K562 (cell line): ENCODE data around the gene PGPEP1. TPM values are rescaled to one million over a fixed set of nuclear protein-coding genes. Genes with fewer than 3 reads are reported as not detected.
A peak's percentile ranks its signal among the peaks of the same experiment; 100 is the strongest.

Experiments used
- CBFA2T3 ChIP-seq: fragments of 450-650 bp; IDR thresholded peaks from 2 replicates; pipeline ENCODE4 v1.6.1; 2017
- CREB1 ChIP-seq, 2 experiments: sonication (generic) in 1 of 2; formaldehyde crosslinking in 1 of 2; IDR thresholded peaks; 2 replicates each; pipeline versions ENCODE4 v1.6.1 to v1.8.0; 2012 to 2022; ENCODE audit warnings: inconsistent platforms in 1 of 2, mild to moderate bottlenecking in 1 of 2, missing genetic modification reagents in 1 of 2, moderate library complexity in 1 of 2
- EGR1 ChIP-seq: fragments of 450-650 bp; conservative IDR thresholded peaks from 2 replicates; pipeline ENCODE4 v1.6.1; 2017; ENCODE audit warnings: mild to moderate bottlenecking
- JUN ChIP-seq, 2 experiments: sonication (generic) in 1 of 2; formaldehyde crosslinking in 1 of 2; IDR thresholded peaks; 2 replicates each; pipeline versions ENCODE4 v1.6.1 to v1.8.0; 2012 to 2022; ENCODE audit warnings: borderline replicate concordance in 2 of 2, mild to moderate bottlenecking in 2 of 2, improper control_type of control experiment in 1 of 2, low read depth in 1 of 2, low read length in 1 of 2, missing genetic modification reagents in 1 of 2
- MAFF ChIP-seq: IDR thresholded peaks from 2 replicates; pipeline ENCODE4 v1.6.1; 2012; ENCODE audit warnings: low read length, improper control_type of control experiment
- MXI1 ChIP-seq: IDR thresholded peaks from 2 replicates; pipeline ENCODE4 v1.6.1; 2011; ENCODE audit warnings: low read depth, mild to moderate bottlenecking, improper control_type of control experiment, low read length
- POLR3G ChIP-seq: IDR thresholded peaks from 2 replicates; pipeline ENCODE4 v1.6.1; 2011; ENCODE audit not compliant: insufficient read length, insufficient replicate concordance; ENCODE audit errors: extremely low read depth
- PTBP1 ChIP-seq: fragments of 200-400 bp; formaldehyde crosslinking; IDR thresholded peaks from 2 replicates; pipeline ENCODE4 v1.6.1; 2017; ENCODE audit warnings: low read depth, low read length
- RBM15 ChIP-seq: fragments of 200-400 bp; formaldehyde crosslinking; IDR thresholded peaks from 2 replicates; pipeline ENCODE4 v1.6.1; 2018; ENCODE audit warnings: mild to moderate bottlenecking, low read length, moderate library complexity; ENCODE audit not compliant: insufficient read depth
- SMARCE1 ChIP-seq: fragments of 450-650 bp; IDR thresholded peaks from 2 replicates; pipeline ENCODE4 v1.7.1; 2016; ENCODE audit warnings: mild to moderate bottlenecking
- ZNF165 ChIP-seq: fragments of 250-450 bp; sonication (Bioruptor Pico); IDR thresholded peaks from 2 replicates; pipeline ENCODE4 v1.4.0; 2020; ENCODE audit warnings: borderline replicate concordance
- ZNF24 ChIP-seq: fragments of 450-650 bp; IDR thresholded peaks from 2 replicates; pipeline ENCODE4 v1.6.1; 2016
- ZNF431 ChIP-seq: sonication (generic); formaldehyde crosslinking; IDR thresholded peaks from 2 replicates; pipeline ENCODE4 v1.8.0; 2022; ENCODE audit warnings: mild to moderate bottlenecking, missing genetic modification reagents
- ZNF57 ChIP-seq: fragments of 450-650 bp; formaldehyde crosslinking; IDR thresholded peaks from 2 replicates; pipeline ENCODE4 v1.4.0; 2020; ENCODE audit warnings: mild to moderate bottlenecking, moderate library complexity
- ZNF644 ChIP-seq: fragments of 200-800 bp; sonication (Bioruptor generic); IDR thresholded peaks from 2 replicates; pipeline ENCODE4 v1.6.1; 2016; ENCODE audit warnings: low read depth, missing genetic modification characterization, missing compliant biosample characterization
- ZNF764 ChIP-seq: fragments of 250-450 bp; sonication (Bioruptor Pico); IDR thresholded peaks from 2 replicates; pipeline ENCODE4 v1.4.0; 2020; ENCODE audit warnings: low read depth, mild to moderate bottlenecking, moderate library complexity
- polyA plus RNA-seq, 8 experiments: library from polyadenylated mRNA; depleted of rRNA in 4 of 8; stranded (reverse) in 5 of 8; unstranded in 3 of 8; fragments of >200 nt; fragmentation: Nextera tagmentation in 2 of 8; fragmentation: Illumina TruSeq in 1 of 8; extraction: Ambion mirVana in 2 of 8; extraction: Trizol in 1 of 8; gene quantifications; 2 replicates each; pipeline versions ENCODE4 v1.2.1 to v1.2.3, GENCODE V29; 2011 to 2014; ENCODE audit warnings: inconsistent platforms in 1 of 8, missing spikeins in 1 of 8
- total RNA-seq, 7 experiments: library from RNA; depleted of rRNA in 6 of 7; stranded (reverse); fragments of >200 nt in 6 of 7; fragmentation: Illumina TruSeq in 2 of 7; extraction: Trizol in 2 of 7; gene quantifications; 2 replicates each; pipeline versions ENCODE4 v1.2.1 to v1.2.3, GENCODE V29; 2011 to 2021; ENCODE audit warnings: low replicate concordance in 1 of 7
- TF ChIP-seq, protein P1 (sequence below): sonication (generic); formaldehyde crosslinking; IDR thresholded peaks from 2 replicates; pipeline ENCODE4 v1.8.0; 2022; ENCODE audit warnings: mild to moderate bottlenecking, missing genetic modification reagents, borderline replicate concordance
- TF ChIP-seq, protein P2 (sequence below), 2 experiments: IDR thresholded peaks; 2 replicates each; pipeline ENCODE4 v1.6.1; 2012; ENCODE audit warnings: improper control_type of control experiment in 2 of 2, low read depth in 2 of 2, low read length in 2 of 2, borderline replicate concordance in 1 of 2
- TF ChIP-seq, protein P3 (sequence below): fragments of 250-450 bp; sonication (Bioruptor Pico); IDR thresholded peaks from 2 replicates; pipeline ENCODE4 v1.5.0; 2021
- TF ChIP-seq, protein P4 (sequence below): conservative IDR thresholded peaks from 2 replicates; pipeline ENCODE4 v1.6.1; 2011; ENCODE audit warnings: low read depth, mild to moderate bottlenecking, low read length; ENCODE audit not compliant: control insufficient read depth

PGPEP1 gene
- total and polyA plus RNA-seq, 9 of the 15 experiments (the other 6 are each of a cell fraction or from before 2014, with no cell fraction given), result 10.0 to 69.6 (median 33.5) TPM

DNA sequence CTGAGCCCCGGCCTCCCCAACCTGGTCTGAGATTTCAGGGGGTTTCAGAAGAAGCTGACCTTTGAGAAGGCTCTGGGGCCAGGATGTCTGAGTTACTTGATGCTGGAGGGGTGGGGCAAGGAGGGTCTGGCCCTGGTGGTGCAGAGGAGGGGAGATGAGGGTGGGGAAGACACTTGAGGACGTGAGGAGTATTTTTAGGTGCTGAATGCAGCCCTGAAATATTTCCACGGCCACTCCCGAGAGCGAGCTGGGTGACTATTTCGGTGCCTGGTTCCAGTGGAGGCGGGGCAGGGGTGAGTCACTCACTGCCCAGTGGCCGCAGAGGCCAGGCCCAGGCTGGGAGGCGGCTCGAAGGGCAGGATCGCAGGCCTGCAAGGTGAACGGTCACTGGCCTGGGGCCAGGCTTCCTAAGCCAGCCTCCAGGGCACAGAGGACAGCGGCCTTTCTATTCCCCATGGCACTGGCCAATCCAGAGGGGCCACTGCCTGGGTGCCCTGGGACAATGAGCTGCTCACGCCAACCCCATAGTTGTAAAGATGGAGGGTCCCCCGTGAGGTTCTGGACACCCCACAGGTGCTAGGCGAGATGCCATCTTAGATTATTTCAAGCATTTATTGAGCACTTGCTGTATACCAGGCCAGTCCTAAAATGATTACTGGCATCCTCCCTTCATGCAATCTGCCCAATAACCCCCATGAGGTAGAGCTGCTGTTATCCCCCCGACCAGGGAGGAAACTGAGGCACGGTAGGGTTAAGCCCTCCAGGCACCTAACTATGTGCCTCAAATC is 39.3 kb upstream of the PGPEP1 start (continued):
- TF ChIP-seq, protein P1, sequence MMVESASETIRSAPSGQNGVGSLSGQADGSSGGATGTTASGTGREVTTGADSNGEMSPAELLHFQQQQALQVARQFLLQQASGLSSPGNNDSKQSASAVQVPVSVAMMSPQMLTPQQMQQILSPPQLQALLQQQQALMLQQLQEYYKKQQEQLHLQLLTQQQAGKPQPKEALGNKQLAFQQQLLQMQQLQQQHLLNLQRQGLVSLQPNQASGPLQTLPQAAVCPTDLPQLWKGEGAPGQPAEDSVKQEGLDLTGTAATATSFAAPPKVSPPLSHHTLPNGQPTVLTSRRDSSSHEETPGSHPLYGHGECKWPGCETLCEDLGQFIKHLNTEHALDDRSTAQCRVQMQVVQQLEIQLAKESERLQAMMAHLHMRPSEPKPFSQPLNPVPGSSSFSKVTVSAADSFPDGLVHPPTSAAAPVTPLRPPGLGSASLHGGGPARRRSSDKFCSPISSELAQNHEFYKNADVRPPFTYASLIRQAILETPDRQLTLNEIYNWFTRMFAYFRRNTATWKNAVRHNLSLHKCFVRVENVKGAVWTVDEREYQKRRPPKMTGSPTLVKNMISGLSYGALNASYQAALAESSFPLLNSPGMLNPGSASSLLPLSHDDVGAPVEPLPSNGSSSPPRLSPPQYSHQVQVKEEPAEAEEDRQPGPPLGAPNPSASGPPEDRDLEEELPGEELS (CRISPR knock-in tag), result 0 out of 2 replicates have a peak, but pooled peaks have one; percentile 68
- TF ChIP-seq MAFF (no peak), JUN (IDR thresholded peaks at IDR 0.05; ENCODE audit: borderline replicate concordance, low read depth, low read length) (peak; percentile 70; the same call in 1 of the 2 replicates), JUN (CRISPR knock-in tag; IDR thresholded peaks at IDR 0.05; ENCODE audit: borderline replicate concordance) (peak; percentile 87; the same call in 1 of the 2 replicates), ZNF24 (no peak), ZNF165 (CRISPR knock-in tag) (no peak), MXI1 (no peak), EGR1 (0 out of 2 replicates have a peak, but pooled peaks have one; percentile 8), CBFA2T3 (0 out of 2 replicates have a peak, but pooled peaks have one; percentile 10), CREB1 (IDR thresholded peaks at IDR 0.05) (no peak), CREB1 (CRISPR knock-in tag; IDR thresholded peaks at IDR 0.05) (no peak), POLR3G (no peak), ZNF644 (tag) (no peak), ZNF57 (no peak), ZNF431 (CRISPR knock-in tag) (no peak), ZNF764 (no peak), PTBP1 (no peak), RBM15 (no peak), SMARCE1 (peak; percentile 65; the same call in 1 of the 2 replicates)
- TF ChIP-seq, protein P2, sequence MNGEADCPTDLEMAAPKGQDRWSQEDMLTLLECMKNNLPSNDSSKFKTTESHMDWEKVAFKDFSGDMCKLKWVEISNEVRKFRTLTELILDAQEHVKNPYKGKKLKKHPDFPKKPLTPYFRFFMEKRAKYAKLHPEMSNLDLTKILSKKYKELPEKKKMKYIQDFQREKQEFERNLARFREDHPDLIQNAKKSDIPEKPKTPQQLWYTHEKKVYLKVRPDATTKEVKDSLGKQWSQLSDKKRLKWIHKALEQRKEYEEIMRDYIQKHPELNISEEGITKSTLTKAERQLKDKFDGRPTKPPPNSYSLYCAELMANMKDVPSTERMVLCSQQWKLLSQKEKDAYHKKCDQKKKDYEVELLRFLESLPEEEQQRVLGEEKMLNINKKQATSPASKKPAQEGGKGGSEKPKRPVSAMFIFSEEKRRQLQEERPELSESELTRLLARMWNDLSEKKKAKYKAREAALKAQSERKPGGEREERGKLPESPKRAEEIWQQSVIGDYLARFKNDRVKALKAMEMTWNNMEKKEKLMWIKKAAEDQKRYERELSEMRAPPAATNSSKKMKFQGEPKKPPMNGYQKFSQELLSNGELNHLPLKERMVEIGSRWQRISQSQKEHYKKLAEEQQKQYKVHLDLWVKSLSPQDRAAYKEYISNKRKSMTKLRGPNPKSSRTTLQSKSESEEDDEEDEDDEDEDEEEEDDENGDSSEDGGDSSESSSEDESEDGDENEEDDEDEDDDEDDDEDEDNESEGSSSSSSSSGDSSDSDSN (IDR thresholded peaks at IDR 0.05; ENCODE audit: borderline replicate concordance in 1 of 2, low read depth in 2 of 2, low read length in 2 of 2), result peak in 1 of 2 experiments; percentile 66; a peak in 1 of 4 replicates
- TF ChIP-seq, protein P3, sequence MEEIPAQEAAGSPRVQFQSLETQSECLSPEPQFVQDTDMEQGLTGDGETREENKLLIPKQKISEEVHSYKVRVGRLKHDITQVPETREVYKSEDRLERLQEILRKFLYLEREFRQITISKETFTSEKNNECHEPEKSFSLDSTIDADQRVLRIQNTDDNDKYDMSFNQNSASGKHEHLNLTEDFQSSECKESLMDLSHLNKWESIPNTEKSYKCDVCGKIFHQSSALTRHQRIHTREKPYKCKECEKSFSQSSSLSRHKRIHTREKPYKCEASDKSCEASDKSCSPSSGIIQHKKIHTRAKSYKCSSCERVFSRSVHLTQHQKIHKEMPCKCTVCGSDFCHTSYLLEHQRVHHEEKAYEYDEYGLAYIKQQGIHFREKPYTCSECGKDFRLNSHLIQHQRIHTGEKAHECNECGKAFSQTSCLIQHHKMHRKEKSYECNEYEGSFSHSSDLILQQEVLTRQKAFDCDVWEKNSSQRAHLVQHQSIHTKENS, result no peak
- TF ChIP-seq, protein P4, sequence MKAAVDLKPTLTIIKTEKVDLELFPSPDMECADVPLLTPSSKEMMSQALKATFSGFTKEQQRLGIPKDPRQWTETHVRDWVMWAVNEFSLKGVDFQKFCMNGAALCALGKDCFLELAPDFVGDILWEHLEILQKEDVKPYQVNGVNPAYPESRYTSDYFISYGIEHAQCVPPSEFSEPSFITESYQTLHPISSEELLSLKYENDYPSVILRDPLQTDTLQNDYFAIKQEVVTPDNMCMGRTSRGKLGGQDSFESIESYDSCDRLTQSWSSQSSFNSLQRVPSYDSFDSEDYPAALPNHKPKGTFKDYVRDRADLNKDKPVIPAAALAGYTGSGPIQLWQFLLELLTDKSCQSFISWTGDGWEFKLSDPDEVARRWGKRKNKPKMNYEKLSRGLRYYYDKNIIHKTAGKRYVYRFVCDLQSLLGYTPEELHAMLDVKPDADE, result no peak
